Trophoblast cell (in vitro differentiated cells and primary cell): ENCODE measurements around the gene SLC22A14.

Experiments used
- DNase-seq, 2 donors: peaks; one replicate each; pipeline ENCODE4 v3.0.0-alpha.2; 2016
- H2AFZ ChIP-seq: 2 replicates; pipeline ENCODE4 v1.6.1; 2013; ENCODE audit warnings: low read length, moderate library complexity, mild to moderate bottlenecking; ENCODE audit not compliant: insufficient read depth, poor library complexity
- H2AK5ac ChIP-seq: 2 replicates; pipeline ENCODE4 v1.6.1; 2013; ENCODE audit warnings: mild to moderate bottlenecking, low read length
- H2BK120ac ChIP-seq: 2 replicates; pipeline ENCODE4 v1.6.1; 2013; ENCODE audit warnings: low read length, mild to moderate bottlenecking, moderate library complexity; ENCODE audit not compliant: insufficient read depth, poor library complexity
- H2BK12ac ChIP-seq: 2 replicates; pipeline ENCODE4 v1.6.1; 2013; ENCODE audit warnings: mild to moderate bottlenecking, low read length, moderate library complexity
- H2BK5ac ChIP-seq: 2 replicates; pipeline ENCODE4 v1.6.1; 2013; ENCODE audit warnings: low read length, low read depth, moderate library complexity, mild to moderate bottlenecking; ENCODE audit not compliant: poor library complexity
- H3K14ac ChIP-seq: 2 replicates; pipeline ENCODE4 v1.6.1; 2013; ENCODE audit warnings: mild to moderate bottlenecking, low read length
- H3K18ac ChIP-seq: 2 replicates; pipeline ENCODE4 v1.6.1; 2013; ENCODE audit warnings: mild to moderate bottlenecking, low read length
- H3K23ac ChIP-seq: 2 replicates; pipeline ENCODE4 v1.6.1; 2013; ENCODE audit warnings: low read length
- H3K27ac ChIP-seq: 2 replicates; pipeline ENCODE4 v1.5.1; 2013; ENCODE audit warnings: low read depth, mild to moderate bottlenecking, inconsistent platforms, low read length, moderate library complexity
- H3K27me3 ChIP-seq: 2 replicates; pipeline ENCODE4 v1.6.1; 2013; ENCODE audit warnings: inconsistent platforms, mild to moderate bottlenecking, low read length, moderate library complexity; ENCODE audit not compliant: insufficient read depth
- H3K36me3 ChIP-seq, 2 experiments: 1 replicate in 1 of 2; 2 replicates in 1 of 2; pipeline ENCODE4 v1.6.1; 2013; ENCODE audit warnings: low read length in 2 of 2, mild to moderate bottlenecking in 2 of 2, moderate library complexity in 1 of 2; ENCODE audit not compliant: insufficient read depth in 2 of 2, control insufficient read depth in 1 of 2
- H3K4ac ChIP-seq: 2 replicates; pipeline ENCODE4 v1.6.1; 2013; ENCODE audit warnings: low read depth, mild to moderate bottlenecking, low read length, moderate library complexity
- H3K4me1 ChIP-seq, 2 experiments: 1 replicate in 1 of 2; 2 replicates in 1 of 2; pipeline ENCODE4 v1.6.1; 2013; ENCODE audit warnings: low read length in 2 of 2, mild to moderate bottlenecking in 2 of 2, moderate library complexity in 1 of 2; ENCODE audit not compliant: insufficient read depth in 2 of 2, control insufficient read depth in 1 of 2
- H3K4me2 ChIP-seq: 2 replicates; pipeline ENCODE4 v1.6.1; 2013; ENCODE audit warnings: inconsistent platforms, mild to moderate bottlenecking, low read length, moderate library complexity
- H3K4me3 ChIP-seq: 2 replicates; pipeline ENCODE4 v1.5.1; 2013; ENCODE audit warnings: mild to moderate bottlenecking, low read depth, low read length, inconsistent platforms
- H3K79me1 ChIP-seq: one replicate; pipeline ENCODE4 v1.6.1; 2013; ENCODE audit warnings: low read length
- H3K79me2 ChIP-seq: 2 replicates; pipeline ENCODE4 v1.6.1; 2013; ENCODE audit warnings: low read length, mild to moderate bottlenecking; ENCODE audit not compliant: control insufficient read depth, insufficient read depth, poor library complexity
- H3K9ac ChIP-seq: 2 replicates; pipeline ENCODE4 v1.6.1; 2013; ENCODE audit warnings: mild to moderate bottlenecking, low read length
- H3K9me3 ChIP-seq: 2 replicates; pipeline ENCODE4 v1.6.1; 2013; ENCODE audit warnings: low read depth, mild to moderate bottlenecking, control low read depth, inconsistent platforms, low read length; ENCODE audit not compliant: insufficient read depth
- H4K12ac ChIP-seq: 2 replicates; pipeline ENCODE4 v1.6.1; 2013; ENCODE audit warnings: low read depth, mild to moderate bottlenecking, low read length, moderate library complexity
- H4K8ac ChIP-seq: 2 replicates; pipeline ENCODE4 v1.6.1; 2013; ENCODE audit warnings: low read depth, mild to moderate bottlenecking, low read length, moderate library complexity
- H4K91ac ChIP-seq: one replicate; pipeline ENCODE4 v1.6.1; 2013; ENCODE audit warnings: low read depth, mild to moderate bottlenecking, low read length, moderate library complexity
- WGBS: extraction: QIAGEN DNeasy Blood & Tissue Kit; methylation state at CpG from one replicate; pipeline ENCODE4 v1.1.7; 2013; ENCODE audit warnings: missing lambda C conversion rate; ENCODE audit not compliant: insufficient read length, insufficient coverage; ENCODE audit errors: extremely low coverage; 5-methylcytosine and 5-hydroxymethylcytosine counted together

SLC22A14 gene

GRCh38 chr3:38268522-38268921, 13.6 kb upstream of the SLC22A14 start:
- no peak for DNase-seq
- no peak overlapping the region for H2BK120ac ChIP-seq
- no CpG with 5 or more reads among the region's 1 CpG for WGBS

GRCh38 chr3:38270606-38271005, 11.5 kb upstream of the SLC22A14 start:
- H3K79me1 ChIP-seq = no peaks in the 10 kb centered on the region
- no peak overlapping the region for H3K4ac ChIP-seq
- H2AK5ac ChIP-seq = no peak overlapping the region
- peaks cover 0 to 6% of the 10 kb centered on the region in 2 experiments for H3K36me3 ChIP-seq
- no peak overlapping the region for H3K4me3 ChIP-seq
- H4K8ac ChIP-seq = no peak overlapping the region
- no peak overlapping the region for H2AFZ ChIP-seq
- DNase-seq = peak; percentile 18 to 72
- no peak overlapping the region for H4K12ac ChIP-seq
- no peaks in the 10 kb centered on the region for H3K79me2 ChIP-seq
- no peak overlapping the region for H2BK12ac ChIP-seq
- no peak overlapping the region for H3K14ac ChIP-seq
- no peak overlapping the region for H3K18ac ChIP-seq
- H2BK120ac ChIP-seq = no peak overlapping the region
- H3K4me1 ChIP-seq = no peaks in the 10 kb centered on the region
- H2BK5ac ChIP-seq = no peak overlapping the region
- H3K9me3 ChIP-seq = no peaks in the 10 kb centered on the region
- H3K9ac ChIP-seq = no peak overlapping the region
- H3K4me2 ChIP-seq = no peak overlapping the region
- H4K91ac ChIP-seq = no peak overlapping the region
- no peaks in the 10 kb centered on the region for H3K27me3 ChIP-seq
- no peak overlapping the region for H3K23ac ChIP-seq
- no CpG with 5 or more reads among the region's 3 CpGs for WGBS
- no peak overlapping the region for H3K27ac ChIP-seq

More at GRCh38 chr3:38268522-38268921, 13.6 kb upstream of the SLC22A14 start:
- no peak overlapping the region for H3K4me2 ChIP-seq
- no peak overlapping the region for H2BK12ac ChIP-seq
- no peaks in the 10 kb centered on the region for H3K79me2 ChIP-seq
- no peak overlapping the region for H2BK5ac ChIP-seq
- H3K9ac ChIP-seq = no peak overlapping the region
- no peak overlapping the region for H2AFZ ChIP-seq
- no peak overlapping the region for H3K4me3 ChIP-seq
- no peak overlapping the region for H4K8ac ChIP-seq
- no peak overlapping the region for H3K27ac ChIP-seq
- H3K9me3 ChIP-seq = no peaks in the 10 kb centered on the region
- H2AK5ac ChIP-seq = no peak overlapping the region
- no peak overlapping the region for H4K91ac ChIP-seq
- no peaks in the 10 kb centered on the region for H3K36me3 ChIP-seq
- H3K27me3 ChIP-seq = no peaks in the 10 kb centered on the region
- H3K79me1 ChIP-seq = no peaks in the 10 kb centered on the region
- no peak overlapping the region for H3K14ac ChIP-seq
- no peak overlapping the region for H3K23ac ChIP-seq
- peaks cover 0 to 2% of the 10 kb centered on the region in 2 experiments for H3K4me1 ChIP-seq
- no peak overlapping the region for H4K12ac ChIP-seq
- no peak overlapping the region for H3K4ac ChIP-seq
- no peak overlapping the region for H3K18ac ChIP-seq

- no peak overlapping the region for H2AK5ac ChIP-seq
Observed at GRCh38 chr3:38271553-38271952, 10.5 kb upstream of the SLC22A14 start.

GRCh38 chr3:38274864-38275649, 7.0 kb upstream of the SLC22A14 start:
- no CpG with 5 or more reads among the region's 21 CpGs for WGBS
- Histone ChIP-seq H2BK12ac (no peak overlapping the region), H4K91ac (no peak overlapping the region)

More at GRCh38 chr3:38271553-38271952, 10.5 kb upstream of the SLC22A14 start:
- H2BK5ac ChIP-seq = no peak overlapping the region
- no peak overlapping the region for H3K18ac ChIP-seq
- no peaks in the 10 kb centered on the region for H3K9me3 ChIP-seq
- no peak overlapping the region for H3K23ac ChIP-seq
- H3K79me1 ChIP-seq = no peaks in the 10 kb centered on the region
- H3K4me3 ChIP-seq = no peak overlapping the region
- H2BK12ac ChIP-seq = no peak overlapping the region
- no peak overlapping the region for H4K91ac ChIP-seq
- no peak overlapping the region for H2BK120ac ChIP-seq
- peaks cover 0 to 8% of the 10 kb centered on the region in 2 experiments for H3K36me3 ChIP-seq
- no peak overlapping the region for H4K8ac ChIP-seq
- no peak overlapping the region for H3K4ac ChIP-seq
- H4K12ac ChIP-seq = no peak overlapping the region
- H3K4me1 ChIP-seq = no peaks in the 10 kb centered on the region
- no peaks in the 10 kb centered on the region for H3K79me2 ChIP-seq
- no peak overlapping the region for H3K14ac ChIP-seq
- no peak overlapping the region for H3K9ac ChIP-seq
- H3K4me2 ChIP-seq = no peak overlapping the region
- no CpG with 5 or more reads among the region's 5 CpGs for WGBS
- DNase-seq = no peak
- H2AFZ ChIP-seq = no peak overlapping the region
- H3K27me3 ChIP-seq = no peaks in the 10 kb centered on the region
- H3K27ac ChIP-seq = no peak overlapping the region

More at GRCh38 chr3:38274864-38275649, 7.0 kb upstream of the SLC22A14 start:
- no peak overlapping the region for H2BK120ac ChIP-seq
- no peak overlapping the region for H3K4me2 ChIP-seq
- H3K4me3 ChIP-seq = no peak overlapping the region
- no peak overlapping the region for H3K4ac ChIP-seq
- H3K36me3 ChIP-seq = peaks cover 0 to 17% of the 10 kb centered on the region in 2 experiments
- H3K9ac ChIP-seq = no peak overlapping the region
- no peak overlapping the region for H2AK5ac ChIP-seq
- no peak overlapping the region for H3K23ac ChIP-seq
- no peak overlapping the region for H2BK5ac ChIP-seq
- no peaks in the 10 kb centered on the region for H3K27me3 ChIP-seq
- no peaks in the 10 kb centered on the region for H3K79me2 ChIP-seq
- H4K8ac ChIP-seq = no peak overlapping the region
- peaks cover 3% of the 10 kb centered on the region for H3K9me3 ChIP-seq
- no peak overlapping the region for H3K18ac ChIP-seq
- no peak overlapping the region for H3K14ac ChIP-seq
- H3K4me1 ChIP-seq = no peaks in the 10 kb centered on the region
- no peak overlapping the region for H2AFZ ChIP-seq
- H4K12ac ChIP-seq = no peak overlapping the region
- no peak for DNase-seq
- no peaks in the 10 kb centered on the region for H3K79me1 ChIP-seq
- no peak overlapping the region for H3K27ac ChIP-seq
